Esophagus (tissue), 2 donors: ENCODE results near the gene FOXP3. TPM values are rescaled to one million over a fixed set of nuclear protein-coding genes. Genes with fewer than 3 reads are reported as not detected.

ENCODE experiments used
- H3K27ac ChIP-seq, 2 donors: one replicate each; pipeline ENCODE4 v1.5.1; 2013; ENCODE audit warnings: low read depth in 2 of 2, mild to moderate bottlenecking in 2 of 2, inconsistent platforms in 1 of 2, low read length in 1 of 2, moderate library complexity in 1 of 2
- H3K27me3 ChIP-seq, 2 donors: one replicate each; pipeline ENCODE4 v1.6.1; 2013; ENCODE audit warnings: low read length in 2 of 2, control low read depth in 1 of 2, mild to moderate bottlenecking in 1 of 2; ENCODE audit not compliant: insufficient read depth in 2 of 2, control insufficient read depth in 1 of 2
- H3K36me3 ChIP-seq, 2 donors: one replicate each; pipeline ENCODE4 v1.6.1; 2013; ENCODE audit warnings: low read length in 1 of 2; ENCODE audit not compliant: control insufficient read depth in 2 of 2, insufficient read depth in 2 of 2
- H3K4me1 ChIP-seq, 2 donors: one replicate each; pipeline ENCODE4 v1.6.1; 2013; ENCODE audit warnings: low read length in 1 of 2; ENCODE audit not compliant: control insufficient read depth in 2 of 2, insufficient read depth in 2 of 2
- H3K4me3 ChIP-seq, 2 donors: one replicate each; pipeline ENCODE4 v1.5.1; 2013; ENCODE audit warnings: low read length in 2 of 2, mild to moderate bottlenecking in 2 of 2, low read depth in 1 of 2, moderate library complexity in 1 of 2
- H3K9me3 ChIP-seq, 2 donors: one replicate each; pipeline ENCODE4 v1.6.1; 2013; ENCODE audit warnings: mild to moderate bottlenecking in 2 of 2, low read depth in 1 of 2, low read length in 1 of 2, moderate library complexity in 1 of 2; ENCODE audit not compliant: control insufficient read depth in 2 of 2, insufficient read depth in 1 of 2
- WGBS, 2 donors: extraction: QIAGEN DNeasy Blood & Tissue Kit; methylation state at CpG; one replicate each; pipeline ENCODE4 v1.1.7; 2013; 5-methylcytosine and 5-hydroxymethylcytosine counted together
- polyA plus RNA-seq, 2 donors: library from polyadenylated mRNA; stranded (reverse); fragments of 200-250 nt; gene quantifications; one replicate each; pipeline ENCODE4 v1.2.3, GENCODE V29; 2013
- donor health status: healthy with polysubstance abuse.
- donor health status: Bipolar disorder and iron deficiency.

The FOXP3 gene
- polyA plus RNA-seq, 2 donors: 0.59 to 0.65 TPM

GRCh38 chrX:49276671-49277534 is 12.4 kb upstream of the FOXP3 start:
- peak overlapping the region in 1 of 2 donors; percentile 33 for H3K27ac ChIP-seq
- H3K36me3 ChIP-seq: no peaks in the 10 kb centered on the region
- no peaks in the 10 kb centered on the region for H3K9me3 ChIP-seq
- H3K4me1 ChIP-seq: peaks cover 0 to 7% of the 10 kb centered on the region in 2 donors
- no peak overlapping the region for H3K4me3 ChIP-seq
- WGBS, 2 donors: 51 to 61% methylated on average over 19 of the region's 19 CpGs
- H3K27me3 ChIP-seq: no peaks in the 10 kb centered on the region

- no peaks in the 10 kb centered on the region for H3K27me3 ChIP-seq
- H3K9me3 ChIP-seq: no peaks in the 10 kb centered on the region
- WGBS, 2 donors: 36 to 48% methylated on average over 1 of the region's 1 CpG
- peaks cover 0 to 7% of the 10 kb centered on the region in 2 donors for H3K4me1 ChIP-seq
- no peaks in the 10 kb centered on the region for H3K36me3 ChIP-seq
- no peak overlapping the region for H3K27ac ChIP-seq
- H3K4me3 ChIP-seq: no peak overlapping the region
Measured at GRCh38 chrX:49276207-49276606, 11.7 kb upstream of the FOXP3 start.

- Histone ChIP-seq H3K9me3 (no peaks in the 10 kb centered on the region), H3K36me3 (no peaks in the 10 kb centered on the region), H3K27ac (no peak overlapping the region), H3K4me3 (no peak overlapping the region), H3K4me1 (peaks cover 0 to 14% of the 10 kb centered on the region in 2 donors), H3K27me3 (no peaks in the 10 kb centered on the region)
- WGBS, 2 donors: 73 to 74% methylated on average over 8 of the region's 8 CpGs
Measured at GRCh38 chrX:49273181-49273727, 8.7 kb upstream of the FOXP3 start.

GRCh38 chrX:49272421-49272820 is 7.9 kb upstream of the FOXP3 start:
- no peak overlapping the region for H3K4me3 ChIP-seq
- peak overlapping the region; percentile 15 to 81 for H3K27ac ChIP-seq

GRCh38 chrX:49271341-49271740 is 6.8 kb upstream of the FOXP3 start:
- Histone ChIP-seq H3K27me3 (no peaks in the 10 kb centered on the region), H3K4me3 (peak overlapping the region; percentile 43 to 80), H3K27ac (peak overlapping the region; percentile 81 to 92), H3K36me3 (no peaks in the 10 kb centered on the region), H3K4me1 (peaks cover 0 to 14% of the 10 kb centered on the region in 2 donors), H3K9me3 (no peaks in the 10 kb centered on the region)
- WGBS, 2 donors: 45 to 70% methylated on average over 2 of the region's 2 CpGs

More at GRCh38 chrX:49272421-49272820, 7.9 kb upstream of the FOXP3 start:
- Histone ChIP-seq H3K9me3 (no peaks in the 10 kb centered on the region), H3K27me3 (no peaks in the 10 kb centered on the region), H3K36me3 (no peaks in the 10 kb centered on the region), H3K4me1 (peaks cover 0 to 14% of the 10 kb centered on the region in 2 donors)
- WGBS, 2 donors: 43 to 46% methylated on average over 6 of the region's 6 CpGs

- Histone ChIP-seq H3K4me3 (peak overlapping the region; percentile 43 to 80), H3K27ac (peak overlapping the region; percentile 90 to 92), H3K27me3 (no peaks in the 10 kb centered on the region), H3K4me1 (peaks cover 0 to 14% of the 10 kb centered on the region in 2 donors), H3K36me3 (no peaks in the 10 kb centered on the region), H3K9me3 (no peaks in the 10 kb centered on the region)
- WGBS, 2 donors: 39 to 65% methylated on average over 48 to 66 of the region's 66 CpGs
Measured at GRCh38 chrX:49270249-49270921, 5.9 kb upstream of the FOXP3 start.

GRCh38 chrX:49269767-49270248 is 5.3 kb upstream of the FOXP3 start, which contains the start of gene PPP1R3F:
TSS of gene PPP1R3F (plus strand) at chrX:49269793. CDS start at chrX:49269870, 77 bp downstream.
- Histone ChIP-seq H3K4me3 (peak within 1 kb of the TSS; percentile 43 to 80), H3K27me3 (no peaks in the 10 kb centered on the region), H3K36me3 (no peaks in the 10 kb centered on the region), H3K27ac (peak within 1 kb of the TSS; percentile 95), H3K4me1 (peaks cover 0 to 14% of the 10 kb centered on the region in 2 donors), H3K9me3 (no peaks in the 10 kb centered on the region)
- 1 to 23% methylated on average over 29 to 70 of the region's 70 CpGs for WGBS, 2 donors

GRCh38 chrX:49269010-49269766 is 4.7 kb upstream of the FOXP3 start:
- no peaks in the 10 kb centered on the region for H3K27me3 ChIP-seq
- 0 to 30% methylated on average over 45 of the region's 45 CpGs for WGBS, 2 donors

GRCh38 chrX:49268702-49269009 is 4.1 kb upstream of the FOXP3 start:
- WGBS, 2 donors: 4 to 43% methylated on average over 3 to 4 of the region's 4 CpGs
- H3K27ac ChIP-seq: peak overlapping the region; percentile 88 to 90

More at GRCh38 chrX:49269010-49269766, 4.7 kb upstream of the FOXP3 start:
- peak overlapping the region; percentile 95 for H3K27ac ChIP-seq
- peak overlapping the region; percentile 43 to 80 for H3K4me3 ChIP-seq
- H3K9me3 ChIP-seq: no peaks in the 10 kb centered on the region
- H3K4me1 ChIP-seq: peaks cover 0 to 14% of the 10 kb centered on the region in 2 donors
- no peaks in the 10 kb centered on the region for H3K36me3 ChIP-seq

More at GRCh38 chrX:49268702-49269009, 4.1 kb upstream of the FOXP3 start:
- no peaks in the 10 kb centered on the region for H3K36me3 ChIP-seq
- no peaks in the 10 kb centered on the region for H3K9me3 ChIP-seq
- H3K4me3 ChIP-seq: peak overlapping the region; percentile 27 to 42
- no peaks in the 10 kb centered on the region for H3K27me3 ChIP-seq
- peaks cover 0 to 12% of the 10 kb centered on the region in 2 donors for H3K4me1 ChIP-seq
